HCT116 (cell line): ENCODE data around the gene WIPI1. TPM values are rescaled to one million over a fixed set of nuclear protein-coding genes. Genes with fewer than 3 reads are reported as not detected.

Experiments used
- ATAC-seq: fragments of 200-7000 bp; cut with Tn5 transposase; 2 replicates; pipeline ENCODE4 v1.9.1; 2020; ENCODE audit warnings: mild to moderate bottlenecking, moderate library complexity
- BruUV-seq: library from RNA; stranded (reverse); fragments of 400-500 nt; replicated peaks from 2 replicates; lab custom pipeline; 2021; lab: Mats Ljungman, UMichigan
- CTCF ChIA-PET: fragments of 300-600 bp; sonication (Branson Sonifier 250); formaldehyde crosslinking; loops from one replicate; lab custom pipeline; 2021; ENCODE audit warnings: antibody characterized with exemption; lab: Charles Lee
- POLR2A ChIA-PET: fragments of 300-600, 350-600 bp; sonication (Branson Sonifier 250); formaldehyde crosslinking; loops from one replicate; lab custom pipeline; 2021; ENCODE audit warnings: antibody characterized with exemption; lab: Charles Lee
- RAD21 ChIA-PET, 2 experiments: fragments of 300-600 bp; sonication (Branson Sonifier 250); formaldehyde crosslinking; loops; one replicate each; lab custom pipeline; 2023; ENCODE audit warnings: low total read pairs in 2 of 2; ENCODE audit not compliant: uncharacterized antibody in 2 of 2, unreplicated experiment in 2 of 2, low non-redundant PET in 1 of 2; lab: Charles Lee
- DNase-seq: peaks from one replicate; pipeline ENCODE4 v3.0.0-alpha.2; 2010; ENCODE audit warnings: low read depth, low spot score
- H2AFZ ChIP-seq: fragments of 200-600 bp; shearing (Covaris generic), sonication (generic); 2 replicates; pipeline ENCODE4 v1.6.1; 2017; ENCODE audit warnings: low read depth, mixed run types, mixed read lengths, antibody characterized with exemption, low read length; ENCODE audit not compliant: poor library complexity, severe bottlenecking
- H3K27ac ChIP-seq: 2 replicates; pipeline ENCODE4 v1.5.1; 2012; ENCODE audit warnings: low read depth, low read length
- H3K27me3 ChIP-seq: fragments of 200-600 bp; sonication (generic); 2 replicates; pipeline ENCODE4 v1.6.1; 2016; ENCODE audit warnings: mixed run types, low read length, mixed read lengths; ENCODE audit not compliant: insufficient read depth
- H3K36me3 ChIP-seq, 2 experiments: fragments of 200-500 bp in 1 of 2; fragments of 200-600 bp in 1 of 2; sonication (Bioruptor generic) in 1 of 2; sonication (generic) in 1 of 2; 2 replicates each; pipeline versions ENCODE4 v1.5.1 to v1.6.1; 2014 to 2016; ENCODE audit warnings: low read length in 2 of 2, inconsistent platforms in 1 of 2, mixed read lengths in 1 of 2, mixed run types in 1 of 2; ENCODE audit not compliant: insufficient read depth in 2 of 2, control insufficient read depth in 1 of 2
- H3K4me1 ChIP-seq, 2 experiments: fragments of 200-600 bp in 1 of 2; sonication (generic) in 1 of 2; 2 replicates each; pipeline versions ENCODE4 v1.5.1 to v1.6.1; 2012 to 2017; ENCODE audit warnings: low read length in 2 of 2, inconsistent platforms in 1 of 2, mild to moderate bottlenecking in 1 of 2, mixed read lengths in 1 of 2, mixed run types in 1 of 2, moderate library complexity in 1 of 2; ENCODE audit not compliant: insufficient read depth in 2 of 2, control insufficient read depth in 1 of 2
- H3K4me2 ChIP-seq: fragments of 200-600 bp; sonication (generic); 2 replicates; pipeline ENCODE4 v1.6.1; 2017; ENCODE audit warnings: mixed run types, low read length, mixed read lengths
- H3K4me3 ChIP-seq, 2 experiments: fragments of 200-600 bp in 1 of 2; sonication (generic) in 1 of 2; replicated peaks in 1 of 2; 2 replicates each; pipeline ENCODE4 v1.5.1; 2011 to 2016; ENCODE audit warnings: low read length in 2 of 2, control low read depth in 1 of 2, low read depth in 1 of 2, mild to moderate bottlenecking in 1 of 2, mixed read lengths in 1 of 2, mixed run types in 1 of 2
- H3K79me2 ChIP-seq: fragments of 200-600 bp; sonication (generic); 2 replicates; pipeline ENCODE4 v1.6.1; 2017; ENCODE audit warnings: mild to moderate bottlenecking, mixed run types, low read length, moderate library complexity, mixed read lengths; ENCODE audit not compliant: insufficient read depth
- H3K9ac ChIP-seq: fragments of 200-600 bp; sonication (generic); 2 replicates; pipeline ENCODE4 v1.6.1; 2016; ENCODE audit warnings: low read length, mixed read lengths
- H3K9me2 ChIP-seq: fragments of 200-600 bp; sonication (generic), shearing (Covaris generic); 2 replicates; pipeline ENCODE4 v1.6.1; 2017; ENCODE audit warnings: mixed run types, mild to moderate bottlenecking, moderate library complexity; ENCODE audit not compliant: insufficient read depth
- H3K9me3 ChIP-seq, 2 experiments: fragments of 200-500 bp in 1 of 2; fragments of 200-600 bp in 1 of 2; sonication (Bioruptor generic) in 1 of 2; sonication (generic) in 1 of 2; 2 replicates each; pipeline ENCODE4 v1.6.1; 2014 to 2017; ENCODE audit warnings: low read length in 2 of 2, mixed read lengths in 2 of 2, inconsistent platforms in 1 of 2, low read depth in 1 of 2, mild to moderate bottlenecking in 1 of 2, mixed run types in 1 of 2, moderate library complexity in 1 of 2; ENCODE audit not compliant: control insufficient read depth in 1 of 2, insufficient read depth in 1 of 2
- H4K20me1 ChIP-seq: fragments of 200-600 bp; sonication (generic), shearing (Covaris generic); 2 replicates; pipeline ENCODE4 v1.6.1; 2017; ENCODE audit warnings: mixed run types, mild to moderate bottlenecking, moderate library complexity; ENCODE audit not compliant: insufficient read depth
- ATF3 ChIP-seq: IDR thresholded peaks from 2 replicates; pipeline ENCODE4 v1.6.1; 2012
- CBX3 ChIP-seq: IDR thresholded peaks from 2 replicates; pipeline ENCODE4 v1.6.1; 2012; ENCODE audit warnings: low read depth
- EGR1 ChIP-seq: IDR thresholded peaks from 2 replicates; pipeline ENCODE4 v1.6.1; 2012; ENCODE audit warnings: low read depth
- ELF1 ChIP-seq: IDR thresholded peaks from 2 replicates; pipeline ENCODE4 v1.6.1; 2012; ENCODE audit warnings: low read depth, borderline replicate concordance
- EZH2 ChIP-seq: fragments of 200-600 bp; sonication (generic); IDR thresholded peaks from 2 replicates; pipeline ENCODE4 v1.6.1; 2017; ENCODE audit warnings: antibody characterized with exemption, mixed run types
- EZH2phosphoT487 ChIP-seq: fragments of 200-600 bp; IDR thresholded peaks from 2 replicates; pipeline ENCODE4 v1.6.1; 2018; ENCODE audit warnings: antibody characterized with exemption, borderline replicate concordance
- FOSL1 ChIP-seq: IDR thresholded peaks from 2 replicates; pipeline ENCODE4 v1.6.1; 2012; ENCODE audit warnings: low read depth
- JUND ChIP-seq: IDR thresholded peaks from 2 replicates; pipeline ENCODE4 v1.6.1; 2012
- POLR2A ChIP-seq: IDR thresholded peaks from 2 replicates; pipeline ENCODE4 v1.7.0; 2011; ENCODE audit warnings: borderline replicate concordance; ENCODE audit not compliant: insufficient read depth, insufficient read length; ENCODE audit errors: extremely low read depth
- POLR2AphosphoS5 ChIP-seq: IDR thresholded peaks from 2 replicates; pipeline ENCODE4 v1.6.1; 2011; ENCODE audit warnings: mild to moderate bottlenecking, low read depth, low read length, moderate library complexity
- RAD21 ChIP-seq: IDR thresholded peaks from 2 replicates; pipeline ENCODE4 v1.6.1; 2012; ENCODE audit warnings: low read depth, mild to moderate bottlenecking
- SIN3A ChIP-seq: IDR thresholded peaks from 2 replicates; pipeline ENCODE4 v1.6.1; 2012; ENCODE audit warnings: low read depth
- SP1 ChIP-seq: IDR thresholded peaks from 2 replicates; pipeline ENCODE4 v1.6.1; 2012; ENCODE audit warnings: low read depth
- SRF ChIP-seq: IDR thresholded peaks from 2 replicates; pipeline ENCODE4 v1.6.1; 2012; ENCODE audit warnings: low read depth
- ZBTB33 ChIP-seq: IDR thresholded peaks from 2 replicates; pipeline ENCODE4 v1.6.1; 2011; ENCODE audit warnings: mild to moderate bottlenecking, low read length, moderate library complexity; ENCODE audit not compliant: insufficient replicate concordance; ENCODE audit errors: extremely low read depth
- ZFX ChIP-seq: fragments of 450-650 bp; IDR thresholded peaks from 2 replicates; pipeline ENCODE4 v1.6.1; 2017
- intact Hi-C: fragments of 100-400 bp; cut with micrococcal nuclease; formaldehyde crosslinking; loops from 2 replicates; pipeline ENCODE4 v1.10.0; 2022
- total RNA-seq: library from RNA; stranded (reverse); gene quantifications from one replicate; pipeline ENCODE4 v1.2.1, GENCODE V29; 2021; ENCODE audit not compliant: unreplicated experiment

The WIPI1 gene
- total RNA-seq, 1 experiment from 2014 or later, result 21.5 TPM

- H3K4me1 ChIP-seq, result peaks cover 3 to 11% of the 10 kb centered on the region in 2 experiments; a peak in 3 of 4 replicates
- CTCF ChIA-PET, result interaction anchor here (1.8 to 2.5 kb wide), 2 partner anchors 8 to 29 kb away, joined by 5 to 10 read pairs; no protein-coding TSS in a partner anchor
- no TSS peak for BruUV-seq
- H4K20me1 ChIP-seq, result no peaks in the 10 kb centered on the region
- H3K27ac ChIP-seq, result no peak overlapping the region
- TF ChIP-seq POLR2A, result no peak
- no peak for TF ChIP-seq EGR1
- no peak for TF ChIP-seq CBX3
- no peak for TF ChIP-seq FOSL1
- TF ChIP-seq SRF, result no peak
- TF ChIP-seq ZFX, result no peak
- TF ChIP-seq SIN3A, result no peak
- no peak for TF ChIP-seq ELF1
- no peak for TF ChIP-seq ZBTB33
- no peak for TF ChIP-seq ATF3
- TF ChIP-seq SP1, result no peak
- TF ChIP-seq JUND, result no peak
- no peak for TF ChIP-seq POLR2AphosphoS5
- no peak for TF ChIP-seq EZH2phosphoT487
- TF ChIP-seq EZH2, result no peak
- no peak for TF ChIP-seq RAD21
- POLR2A ChIA-PET, result no interaction called here
- H3K9me3 ChIP-seq, result no peaks in the 10 kb centered on the region
- RAD21 ChIA-PET, result no interaction called here
- intact Hi-C loops, result no loop called here
- no peak overlapping the region for H3K9ac ChIP-seq
- no peak overlapping the region for H2AFZ ChIP-seq
- H3K4me2 ChIP-seq, result no peak overlapping the region
- ATAC-seq, result no peak
- no peak for DNase-seq
- H3K9me2 ChIP-seq, result no peaks in the 10 kb centered on the region
- H3K27me3 ChIP-seq, result no peaks in the 10 kb centered on the region
- H3K4me3 ChIP-seq, result no peak overlapping the region
- no peaks in the 10 kb centered on the region for H3K36me3 ChIP-seq
- no peaks in the 10 kb centered on the region for H3K79me2 ChIP-seq
Observed at GRCh38 chr17:68428498-68429172, 28.7 kb downstream of the WIPI1 start.
